ENCODE results near the gene EMD. TPM values are rescaled to one million over a fixed set of nuclear protein-coding genes. Genes with fewer than 3 reads are reported as not detected.

Gene EMD
- total RNA-seq, 1 experiment from 2014 or later, result 107 TPM

DNA sequence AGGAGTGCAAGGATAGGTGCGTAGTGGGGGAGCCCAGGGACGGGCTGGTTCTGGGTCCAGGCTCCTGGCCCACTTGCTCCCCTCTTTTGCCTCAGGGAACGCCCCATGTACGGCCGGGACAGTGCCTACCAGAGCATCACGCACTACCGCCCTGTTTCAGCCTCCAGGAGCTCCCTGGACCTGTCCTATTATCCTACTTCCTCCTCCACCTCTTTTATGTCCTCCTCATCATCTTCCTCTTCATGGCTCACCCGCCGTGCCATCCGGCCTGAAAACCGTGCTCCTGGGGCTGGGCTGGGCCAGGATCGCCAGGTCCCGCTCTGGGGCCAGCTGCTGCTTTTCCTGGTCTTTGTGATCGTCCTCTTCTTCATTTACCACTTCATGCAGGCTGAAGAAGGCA, 1.7 kb downstream of the EMD start:
- H3K27ac Mint-ChIP-seq (ENCODE audit: low read depth, unreplicated experiment), result no peak overlapping the region
- no peak for DNase-seq (ENCODE audit: unreplicated experiment)
- no peaks in the 10 kb centered on the region for H3K27me3 Mint-ChIP-seq (ENCODE audit: insufficient read depth, unreplicated experiment)
- TF ChIP-seq, protein P1, sequence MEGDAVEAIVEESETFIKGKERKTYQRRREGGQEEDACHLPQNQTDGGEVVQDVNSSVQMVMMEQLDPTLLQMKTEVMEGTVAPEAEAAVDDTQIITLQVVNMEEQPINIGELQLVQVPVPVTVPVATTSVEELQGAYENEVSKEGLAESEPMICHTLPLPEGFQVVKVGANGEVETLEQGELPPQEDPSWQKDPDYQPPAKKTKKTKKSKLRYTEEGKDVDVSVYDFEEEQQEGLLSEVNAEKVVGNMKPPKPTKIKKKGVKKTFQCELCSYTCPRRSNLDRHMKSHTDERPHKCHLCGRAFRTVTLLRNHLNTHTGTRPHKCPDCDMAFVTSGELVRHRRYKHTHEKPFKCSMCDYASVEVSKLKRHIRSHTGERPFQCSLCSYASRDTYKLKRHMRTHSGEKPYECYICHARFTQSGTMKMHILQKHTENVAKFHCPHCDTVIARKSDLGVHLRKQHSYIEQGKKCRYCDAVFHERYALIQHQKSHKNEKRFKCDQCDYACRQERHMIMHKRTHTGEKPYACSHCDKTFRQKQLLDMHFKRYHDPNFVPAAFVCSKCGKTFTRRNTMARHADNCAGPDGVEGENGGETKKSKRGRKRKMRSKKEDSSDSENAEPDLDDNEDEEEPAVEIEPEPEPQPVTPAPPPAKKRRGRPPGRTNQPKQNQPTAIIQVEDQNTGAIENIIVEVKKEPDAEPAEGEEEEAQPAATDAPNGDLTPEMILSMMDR (IDR thresholded peaks at IDR 0.05; ENCODE audit: unreplicated experiment), result no peak
- ChIA-PET POLR2A (interaction anchor here (2.4 kb wide), 1 partner anchor 17 kb away, joined by 23 read pairs; the partner anchor contains the start of gene RPL10), CTCF (interaction anchor here (0.5 to 1.2 kb wide), 2 partner anchors 16 to 144 kb away, joined by 3 to 5 read pairs; no protein-coding TSS in a partner anchor)
- peaks cover 25% of the 10 kb centered on the region for H3K36me3 Mint-ChIP-seq (ENCODE audit: insufficient read depth, unreplicated experiment)
- no TSS peak for BruUV-seq (replicated peaks)
- no peaks in the 10 kb centered on the region for H3K9me3 Mint-ChIP-seq (ENCODE audit: unreplicated experiment)
- intact Hi-C loops (cut with micrococcal nuclease), result no loop called here
- peaks cover 12% of the 10 kb centered on the region for H3K4me1 Mint-ChIP-seq (ENCODE audit: insufficient read depth, unreplicated experiment)
- H3K4me3 Mint-ChIP-seq (ENCODE audit: unreplicated experiment), result peak overlapping the region; percentile 77

DNA sequence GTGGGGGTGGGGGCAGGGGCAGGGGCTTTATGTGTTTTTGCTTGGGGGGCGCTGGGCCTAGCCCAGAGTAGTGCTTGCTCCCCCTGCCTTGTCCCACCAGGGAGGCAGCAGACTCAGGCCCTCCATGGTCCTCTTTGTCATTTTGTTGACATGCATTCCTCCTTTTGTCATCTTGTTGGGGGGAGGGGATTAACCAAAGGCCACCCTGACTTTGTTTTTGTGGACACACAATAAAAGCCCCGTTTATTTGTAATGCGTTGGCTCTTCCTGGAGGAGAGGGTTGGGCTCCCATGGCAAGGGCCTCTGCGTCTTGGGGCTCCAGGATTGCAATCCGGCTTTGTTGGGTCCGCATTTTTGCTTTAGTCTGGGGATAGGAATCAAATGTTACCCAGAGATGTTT, 2.2 kb downstream of the EMD start:
- POLR2A ChIA-PET, result interaction anchor here (0.6 to 2.0 kb wide), 4 partner anchors 10 to 270 kb away, joined by 3 to 6 read pairs (median 3); no protein-coding TSS in a partner anchor
- DNase-seq (ENCODE audit: unreplicated experiment), result no peak
- Mint-ChIP-seq H3K27me3 (ENCODE audit: insufficient read depth, unreplicated experiment) (no peaks in the 10 kb centered on the region), H3K4me3 (ENCODE audit: unreplicated experiment) (peak overlapping the region; percentile 77), H3K27ac (ENCODE audit: low read depth, unreplicated experiment) (no peak overlapping the region), H3K9me3 (ENCODE audit: unreplicated experiment) (no peaks in the 10 kb centered on the region), H3K4me1 (ENCODE audit: insufficient read depth, unreplicated experiment) (peaks cover 12% of the 10 kb centered on the region), H3K36me3 (ENCODE audit: insufficient read depth, unreplicated experiment) (peaks cover 25% of the 10 kb centered on the region)
- intact Hi-C loops (cut with micrococcal nuclease), result no loop called here
- BruUV-seq (replicated peaks), result no TSS peak
- TF ChIP-seq, protein P1 (IDR thresholded peaks at IDR 0.05; ENCODE audit: unreplicated experiment), result no peak
- CTCF ChIA-PET, result interaction anchor here (0.5 to 1.5 kb wide), 2 partner anchors 8 to 144 kb away, joined by 3 to 8 read pairs; no protein-coding TSS in a partner anchor

DNA sequence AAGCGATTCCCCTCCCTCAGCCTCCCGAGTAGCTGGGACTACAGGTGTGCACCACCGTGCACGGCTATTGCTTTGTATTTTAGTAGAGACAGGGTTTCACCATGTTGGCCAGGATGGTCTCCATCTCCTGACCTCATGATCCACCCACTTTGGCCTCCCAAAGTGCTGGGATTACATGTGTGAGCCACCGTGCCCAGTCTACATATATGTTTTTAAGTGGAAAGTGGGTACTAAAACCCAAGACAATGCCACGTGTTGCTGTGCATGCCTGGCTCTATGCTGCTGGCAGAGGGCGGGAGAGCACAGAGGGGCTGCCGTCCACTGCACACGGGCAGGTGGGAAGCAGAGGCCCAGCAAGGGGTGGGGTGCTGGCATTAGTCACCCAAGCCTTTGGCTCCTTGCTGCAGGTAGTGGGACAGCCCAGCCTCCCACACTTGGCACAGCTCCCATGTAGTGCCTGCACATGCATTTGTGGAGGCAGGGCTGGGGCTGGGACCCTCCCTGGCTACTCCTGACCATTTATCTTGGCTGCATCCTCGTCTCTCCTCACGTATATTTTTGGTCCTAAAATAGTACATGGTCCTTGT, 3.5 kb downstream of the EMD start:
- Mint-ChIP-seq H3K27me3 (ENCODE audit: insufficient read depth, unreplicated experiment) (no peaks in the 10 kb centered on the region), H3K4me1 (ENCODE audit: insufficient read depth, unreplicated experiment) (peaks cover 12% of the 10 kb centered on the region), H3K36me3 (ENCODE audit: insufficient read depth, unreplicated experiment) (peaks cover 20% of the 10 kb centered on the region), H3K4me3 (ENCODE audit: unreplicated experiment) (no peak overlapping the region), H3K27ac (ENCODE audit: low read depth, unreplicated experiment) (no peak overlapping the region), H3K9me3 (ENCODE audit: unreplicated experiment) (no peaks in the 10 kb centered on the region)
- POLR2A ChIA-PET, result interaction anchor here (0.5 to 2.4 kb wide), 6 partner anchors 9 to 597 kb away, joined by 3 to 16 read pairs (median 4); partner anchors contain the start of gene RPL10
- no TSS peak for BruUV-seq (replicated peaks)
- CTCF ChIA-PET, result interaction anchor here (0.6 to 1.5 kb wide), 3 partner anchors 9 to 27 kb away, joined by 3 to 8 read pairs (median 6); no protein-coding TSS in a partner anchor
- peak; percentile 72 for DNase-seq (ENCODE audit: unreplicated experiment)
- intact Hi-C loops (cut with micrococcal nuclease), result no loop called here
- TF ChIP-seq, protein P1 (IDR thresholded peaks at IDR 0.05; ENCODE audit: unreplicated experiment), result no peak

DNA sequence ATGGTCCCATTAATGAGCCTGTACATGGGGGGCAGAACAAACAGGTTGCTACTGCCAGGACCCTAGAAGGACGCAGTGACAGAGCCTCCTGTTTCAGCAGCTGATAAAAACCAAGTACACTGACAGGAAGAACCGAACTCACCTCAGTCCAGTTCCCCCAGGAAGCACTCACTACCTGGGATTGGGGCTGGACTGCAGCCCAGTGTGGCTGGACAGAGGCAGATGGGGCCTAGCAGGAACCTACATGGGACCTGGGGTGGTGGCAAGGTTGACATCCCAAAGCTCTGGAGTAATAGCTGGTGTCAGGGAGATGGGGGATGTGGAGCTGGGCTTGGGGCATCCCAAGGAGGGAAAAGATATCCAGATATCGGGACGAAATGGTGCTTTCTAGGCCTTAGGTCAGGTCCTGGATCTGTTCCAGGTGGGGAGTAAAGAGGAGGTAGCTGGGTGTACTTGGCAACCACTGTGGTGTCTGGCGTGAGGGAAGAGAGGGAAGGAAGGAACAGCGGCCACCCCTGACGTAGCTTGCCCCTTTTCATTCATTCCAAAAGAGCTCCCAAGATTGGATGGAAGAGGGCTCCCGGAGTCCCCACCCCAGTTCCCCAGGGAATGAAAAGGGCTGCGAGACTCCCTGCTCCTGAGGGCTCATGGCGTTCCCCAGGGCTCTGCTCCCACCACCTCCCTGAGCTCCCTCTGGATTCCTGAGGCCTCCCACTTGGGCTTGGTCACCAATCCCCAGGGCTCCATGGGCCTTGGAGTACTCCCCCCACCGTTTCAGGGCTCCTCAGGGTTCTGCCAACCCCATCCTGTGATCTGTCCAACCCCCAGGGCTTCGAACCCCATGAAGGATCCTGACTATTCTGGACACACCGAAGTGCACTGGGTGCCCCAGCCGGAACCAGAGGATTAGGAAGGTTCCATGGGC, 4.5 kb downstream of the EMD start:
- Mint-ChIP-seq H3K36me3 (ENCODE audit: insufficient read depth, unreplicated experiment) (peaks cover 20% of the 10 kb centered on the region), H3K9me3 (ENCODE audit: unreplicated experiment) (no peaks in the 10 kb centered on the region), H3K4me3 (ENCODE audit: unreplicated experiment) (no peak overlapping the region), H3K4me1 (ENCODE audit: insufficient read depth, unreplicated experiment) (peaks cover 12% of the 10 kb centered on the region), H3K27me3 (ENCODE audit: insufficient read depth, unreplicated experiment) (no peaks in the 10 kb centered on the region), H3K27ac (ENCODE audit: low read depth, unreplicated experiment) (no peak overlapping the region)
- no peak for DNase-seq (ENCODE audit: unreplicated experiment)
- CTCF ChIA-PET, result interaction anchor here (0.6 to 1.8 kb wide), 6 partner anchors 10 to 391 kb away, joined by 3 to 12 read pairs (median 4); partner anchors contain the start of gene FLNA
- TF ChIP-seq, protein P1 (IDR thresholded peaks at IDR 0.05; ENCODE audit: unreplicated experiment), result no peak
- BruUV-seq (replicated peaks), result no TSS peak
- intact Hi-C loops (cut with micrococcal nuclease), result no loop called here
- POLR2A ChIA-PET, result interaction anchor here (0.6 to 2.4 kb wide), 5 partner anchors 10 to 596 kb away, joined by 3 to 16 read pairs (median 6); partner anchors contain the start of gene RPL10

Measured in MCF 10A (cell line).